K562 (cell line): ENCODE data around the gene PPM1N.

Experiments
- E2F8 ChIP-seq: fragments of 450-650 bp; IDR thresholded peaks from 2 replicates; pipeline ENCODE4 v1.7.1; 2018; ENCODE audit warnings: mild to moderate bottlenecking, low read depth; ENCODE audit not compliant: partially characterized antibody
- EP300 ChIP-seq: IDR thresholded peaks from 2 replicates; pipeline ENCODE4 v1.6.1; 2012; ENCODE audit warnings: low read length, improper control_type of control experiment
- EZH2 ChIP-seq: IDR thresholded peaks from 2 replicates; pipeline ENCODE4 v1.6.1; 2012; ENCODE audit warnings: low read depth, mild to moderate bottlenecking, inconsistent platforms, low read length, borderline replicate concordance
- GATA2 ChIP-seq: sonication (generic); formaldehyde crosslinking; IDR thresholded peaks from 2 replicates; pipeline ENCODE4 v1.4.0; 2020; ENCODE audit warnings: mild to moderate bottlenecking, missing genetic modification reagents
- HDAC2 ChIP-seq: fragments of 450-650 bp; IDR thresholded peaks from 2 replicates; pipeline ENCODE4 v1.6.1; 2016; ENCODE audit warnings: mild to moderate bottlenecking
- JUN ChIP-seq, 2 experiments: sonication (generic) in 1 of 2; formaldehyde crosslinking in 1 of 2; IDR thresholded peaks; 2 replicates each; pipeline versions ENCODE4 v1.6.1 to v1.8.0; 2012 to 2022; ENCODE audit warnings: borderline replicate concordance in 2 of 2, mild to moderate bottlenecking in 2 of 2, improper control_type of control experiment in 1 of 2, low read depth in 1 of 2, low read length in 1 of 2, missing genetic modification reagents in 1 of 2
- KLF16 ChIP-seq: IDR thresholded peaks from 2 replicates; pipeline ENCODE4 v1.6.1; 2016; ENCODE audit warnings: antibody characterized with exemption
- MXI1 ChIP-seq: IDR thresholded peaks from 2 replicates; pipeline ENCODE4 v1.6.1; 2011; ENCODE audit warnings: low read depth, mild to moderate bottlenecking, improper control_type of control experiment, low read length
- NCOR1 ChIP-seq: fragments of 450-650 bp; IDR thresholded peaks from 2 replicates; pipeline ENCODE4 v1.6.1; 2016; ENCODE audit warnings: mild to moderate bottlenecking, moderate library complexity
- RAD21 ChIP-seq, 2 experiments: fragments of 250-450 bp in 1 of 2; fragments of 450-650 bp in 1 of 2; sonication (Bioruptor Pico) in 1 of 2; formaldehyde crosslinking in 1 of 2; IDR thresholded peaks in 1 of 2; conservative IDR thresholded peaks in 1 of 2; 2 replicates each; pipeline versions ENCODE4 v1.4.0 to v1.8.0; 2020 to 2022; ENCODE audit warnings: mild to moderate bottlenecking in 2 of 2, moderate library complexity in 1 of 2
- SRF ChIP-seq, 2 experiments: fragments of 250-450, 450-650 bp in 1 of 2; sonication (Bioruptor Pico) in 1 of 2; sonication (generic) in 1 of 2; formaldehyde crosslinking; IDR thresholded peaks; 2 replicates each; pipeline versions ENCODE4 v1.5.0 to v1.5.1; 2020 to 2022; ENCODE audit warnings: mild to moderate bottlenecking in 1 of 2, missing genetic modification reagents in 1 of 2
- TCF7L2 ChIP-seq: fragments of 150-350 bp; IDR thresholded peaks from 2 replicates; pipeline ENCODE4 v1.6.1; 2016; ENCODE audit warnings: low read depth, mild to moderate bottlenecking, low read length, moderate library complexity
- ZNF699 ChIP-seq: fragments of 250-450 bp; sonication (Bioruptor Pico); IDR thresholded peaks from 2 replicates; pipeline ENCODE4 v1.8.0; 2021; ENCODE audit warnings: mild to moderate bottlenecking, moderate library complexity; ENCODE audit not compliant: insufficient replicate concordance

GRCh38 chr19:45492137-45492626, 6.1 kb upstream of the PPM1N start:
- TF ChIP-seq NCOR1 (no peak), ZNF699 (CRISPR knock-in tag) (no peak), EZH2 (no peak), GATA2 (CRISPR knock-in tag) (no peak), JUN (IDR thresholded peaks at IDR 0.05; ENCODE audit: borderline replicate concordance, low read depth, low read length) (no peak), JUN (CRISPR knock-in tag; IDR thresholded peaks at IDR 0.05; ENCODE audit: borderline replicate concordance) (no peak), EP300 (no peak), SRF (CRISPR knock-in tag; IDR thresholded peaks at IDR 0.05) (no peak), HDAC2 (no peak), TCF7L2 (no peak), E2F8 (no peak), RAD21 (CRISPR knock-in tag; conservative IDR thresholded peaks at IDR 0.05 in 1 of 2, IDR thresholded peaks at IDR 0.05 in 1 of 2) (no peak), MXI1 (no peak), KLF16 (no peak)
